Activated CD8-positive, alpha-beta memory T cell treated with anti-CD3 and anti-CD28 coated beads, Interleukin-2, amount 50 U/mL, for 24 hours (primary cell): ENCODE data around the gene ABLIM1.
"Not testable (repeated sequence)": the region's sequence is repeated elsewhere in the genome, so short reads cannot be mapped to it uniquely, and the experiment has no call there.

Experiments
- DNase-seq: peaks from one replicate; pipeline ENCODE4 v3.0.0-alpha.2; 2020; ENCODE audit errors: extremely low read depth

ABLIM1 gene

GRCh38 chr10:114658175-114658574 is at the start of gene ABLIM1:
Gene ABLIM1 (minus strand): TSS chr10:114658275. CDS start chr10:114658200, 75 bp downstream.
- no peak for DNase-seq

GRCh38 chr10:114706458-114707055 is 48.5 kb upstream of the ABLIM1 start:
- no peak for DNase-seq

- DNase-seq: no peak
These were observed 46.6 kb upstream of the ABLIM1 start for GRCh38 chr10:114704679-114705078.

GRCh38 chr10:114703377-114704107 is 45.5 kb upstream of the ABLIM1 start:
- DNase-seq: no peak

GRCh38 chr10:114698271-114699061 is 40.4 kb upstream of the ABLIM1 start:
- no peak for DNase-seq

- no peak for DNase-seq
These were observed 39.1 kb upstream of the ABLIM1 start for GRCh38 chr10:114697061-114697598.

GRCh38 chr10:114696301-114696700 is 38.2 kb upstream of the ABLIM1 start:
- not testable (repeated sequence) for DNase-seq

GRCh38 chr10:114694752-114695151 is 36.7 kb upstream of the ABLIM1 start:
- DNase-seq: no peak

- DNase-seq: no peak
These were observed 36.0 kb upstream of the ABLIM1 start for GRCh38 chr10:114694062-114694461.

GRCh38 chr10:114691442-114691941 is 33.4 kb upstream of the ABLIM1 start:
- DNase-seq: no peak

- DNase-seq: no peak
These were observed 30.7 kb upstream of the ABLIM1 start for GRCh38 chr10:114688786-114689185.

- DNase-seq: no peak
These were observed 29.4 kb upstream of the ABLIM1 start for GRCh38 chr10:114687459-114687858.

GRCh38 chr10:114686013-114686412 is 27.9 kb upstream of the ABLIM1 start:
- no peak for DNase-seq

- DNase-seq: no peak
These were observed 27.4 kb upstream of the ABLIM1 start for GRCh38 chr10:114685456-114685855.

GRCh38 chr10:114684822-114685209 is 26.7 kb upstream of the ABLIM1 start:
- DNase-seq: no peak

GRCh38 chr10:114684084-114684821 is 26.2 kb upstream of the ABLIM1 start:
- no peak for DNase-seq

GRCh38 chr10:114683593-114683992 is 25.5 kb upstream of the ABLIM1 start:
- no peak for DNase-seq

GRCh38 chr10:114683162-114683561 is 25.1 kb upstream of the ABLIM1 start:
- DNase-seq: no peak

GRCh38 chr10:114682532-114682931 is 24.5 kb upstream of the ABLIM1 start:
- no peak for DNase-seq

- no peak for DNase-seq
These were observed 24.0 kb upstream of the ABLIM1 start for GRCh38 chr10:114682121-114682520.

- no peak for DNase-seq
These were observed 23.5 kb upstream of the ABLIM1 start for GRCh38 chr10:114681542-114681941.
